HepG2 (cell line): Measurements from ENCODE around the gene ADH4. TPM values are rescaled to one million over a fixed set of nuclear protein-coding genes. Genes with fewer than 3 reads are reported as not detected.

ENCODE experiments used
- AKNA ChIP-seq: sonication (generic); formaldehyde crosslinking; IDR thresholded peaks from 2 replicates; pipeline ENCODE4 v1.4.0; 2020; ENCODE audit warnings: missing genetic modification reagents, borderline replicate concordance
- HNF4A ChIP-seq: sonication (generic); formaldehyde crosslinking; IDR thresholded peaks from 2 replicates; pipeline ENCODE4 v1.4.0; 2020; ENCODE audit warnings: missing genetic modification reagents
- MTF1 ChIP-seq: sonication (generic); formaldehyde crosslinking; IDR thresholded peaks from 2 replicates; pipeline ENCODE4 v1.5.0; 2020; ENCODE audit warnings: missing genetic modification reagents
- MZF1 ChIP-seq: sonication (generic); formaldehyde crosslinking; IDR thresholded peaks from 2 replicates; pipeline ENCODE4 v1.8.1; 2023; ENCODE audit warnings: mild to moderate bottlenecking, missing genetic modification reagents, borderline replicate concordance
- NCOA2 ChIP-seq: sonication (generic); formaldehyde crosslinking; IDR thresholded peaks from 2 replicates; pipeline ENCODE4 v1.8.0; 2022; ENCODE audit warnings: inconsistent platforms
- NFE2L1 ChIP-seq: sonication (generic); formaldehyde crosslinking; IDR thresholded peaks from 2 replicates; pipeline ENCODE4 v1.4.0; 2020; ENCODE audit warnings: missing genetic modification reagents, mild to moderate bottlenecking, borderline replicate concordance
- PLSCR1 ChIP-seq: sonication (generic); formaldehyde crosslinking; IDR thresholded peaks from 2 replicates; pipeline ENCODE4 v1.5.0; 2020; ENCODE audit warnings: missing genetic modification reagents, mild to moderate bottlenecking, borderline replicate concordance
- POGZ ChIP-seq: sonication (generic); formaldehyde crosslinking; IDR thresholded peaks from 2 replicates; pipeline ENCODE4 v1.4.0; 2020; ENCODE audit warnings: mild to moderate bottlenecking, missing genetic modification reagents
- PREB ChIP-seq: sonication (generic); formaldehyde crosslinking; IDR thresholded peaks from 2 replicates; pipeline ENCODE4 v1.4.0; 2020; ENCODE audit warnings: missing genetic modification reagents
- RELA ChIP-seq: sonication (generic); formaldehyde crosslinking; IDR thresholded peaks from 2 replicates; pipeline ENCODE4 v1.4.0; 2020; ENCODE audit warnings: missing genetic modification reagents
- SETDB1 ChIP-seq: sonication (generic); formaldehyde crosslinking; IDR thresholded peaks from 2 replicates; pipeline ENCODE4 v1.5.1; 2020; ENCODE audit warnings: missing genetic modification reagents, mild to moderate bottlenecking, borderline replicate concordance
- SPEN ChIP-seq: sonication (generic); formaldehyde crosslinking; IDR thresholded peaks from 2 replicates; pipeline ENCODE4 v1.5.1; 2020; ENCODE audit warnings: low read depth, mild to moderate bottlenecking, missing genetic modification reagents
- ZFP36L1 ChIP-seq: sonication (generic); formaldehyde crosslinking; IDR thresholded peaks from 2 replicates; pipeline ENCODE4 v1.8.0; 2022; ENCODE audit warnings: mild to moderate bottlenecking, missing genetic modification reagents, moderate library complexity
- ZNF282 ChIP-seq: fragments of 450-650 bp; IDR thresholded peaks from 2 replicates; pipeline ENCODE4 v1.6.1; 2018; ENCODE audit not compliant: partially characterized antibody
- ZNF296 ChIP-seq: sonication (generic); formaldehyde crosslinking; conservative IDR thresholded peaks from 2 replicates; pipeline ENCODE4 v1.5.0; 2020; ENCODE audit warnings: mild to moderate bottlenecking, missing genetic modification reagents
- ZNF670 ChIP-seq: sonication (generic); formaldehyde crosslinking; IDR thresholded peaks from 2 replicates; pipeline ENCODE4 v1.8.0; 2022; ENCODE audit warnings: mild to moderate bottlenecking, missing genetic modification reagents, borderline replicate concordance
- ZNF792 ChIP-seq: IDR thresholded peaks from 2 replicates; pipeline ENCODE4 v1.6.1; 2016
- polyA plus RNA-seq, 8 experiments: library from polyadenylated mRNA; depleted of rRNA in 3 of 8; stranded (reverse) in 7 of 8; unstranded in 1 of 8; fragments of >200 nt; fragmentation: Illumina TruSeq in 4 of 8; extraction: Trizol in 4 of 8; gene quantifications; 2 replicates each; pipeline versions ENCODE4 v1.2.1 to v1.2.3, GENCODE V29; 2011 to 2016; ENCODE audit warnings: low read depth in 4 of 8, missing spikeins in 1 of 8, mixed read lengths in 1 of 8; ENCODE audit not compliant: insufficient read depth in 1 of 8
- total RNA-seq, 5 experiments: library from RNA; depleted of rRNA; stranded (reverse); fragments of >200 nt; fragmentation: Illumina TruSeq; extraction: Trizol; gene quantifications; 2 replicates each; pipeline ENCODE4 v1.2.3, GENCODE V29; 2016; ENCODE audit warnings: low read depth in 1 of 5
- TF ChIP-seq, protein P1 (sequence below): sonication (generic); formaldehyde crosslinking; IDR thresholded peaks from 2 replicates; pipeline ENCODE4 v1.8.1; 2022; ENCODE audit warnings: mild to moderate bottlenecking, missing genetic modification reagents
- TF ChIP-seq, protein P2 (sequence below): IDR thresholded peaks from 2 replicates; pipeline ENCODE4 v1.6.1; 2016; ENCODE audit warnings: missing genetic modification reagents, missing compliant biosample characterization
- TF ChIP-seq, protein P3 (sequence below): sonication (generic); formaldehyde crosslinking; IDR thresholded peaks from 2 replicates; pipeline ENCODE4 v1.5.1; 2020; ENCODE audit warnings: mild to moderate bottlenecking, moderate library complexity, missing genetic modification reagents

Gene ADH4
- total and polyA plus RNA-seq, 2 of the 13 experiments (the other 11 are each of a cell fraction or from before 2014, with no cell fraction given) = 24.3 to 31.1 TPM

- TF ChIP-seq, protein P1, sequence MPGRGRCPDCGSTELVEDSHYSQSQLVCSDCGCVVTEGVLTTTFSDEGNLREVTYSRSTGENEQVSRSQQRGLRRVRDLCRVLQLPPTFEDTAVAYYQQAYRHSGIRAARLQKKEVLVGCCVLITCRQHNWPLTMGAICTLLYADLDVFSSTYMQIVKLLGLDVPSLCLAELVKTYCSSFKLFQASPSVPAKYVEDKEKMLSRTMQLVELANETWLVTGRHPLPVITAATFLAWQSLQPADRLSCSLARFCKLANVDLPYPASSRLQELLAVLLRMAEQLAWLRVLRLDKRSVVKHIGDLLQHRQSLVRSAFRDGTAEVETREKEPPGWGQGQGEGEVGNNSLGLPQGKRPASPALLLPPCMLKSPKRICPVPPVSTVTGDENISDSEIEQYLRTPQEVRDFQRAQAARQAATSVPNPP = no peak
- TF ChIP-seq ZNF282 (no peak), ZNF296 (CRISPR knock-in tag) (no peak), SPEN (CRISPR knock-in tag) (no peak), NFE2L1 (no peak), AKNA (CRISPR knock-in tag) (no peak), ZFP36L1 (CRISPR knock-in tag) (no peak), POGZ (0 out of 2 replicates have a peak, but pooled peaks have one; percentile 17), ZNF792 (CRISPR knock-in tag) (no peak), MZF1 (no peak), MTF1 (CRISPR knock-in tag) (no peak), NCOA2 (CRISPR knock-in tag) (0 out of 2 replicates have a peak, but pooled peaks have one; percentile 13), HNF4A (CRISPR knock-in tag) (peak; percentile 43; the same call in 1 of the 2 replicates), SETDB1 (CRISPR knock-in tag) (no peak), ZNF670 (CRISPR knock-in tag) (no peak), PREB (no peak), RELA (CRISPR knock-in tag) (no peak), PLSCR1 (CRISPR knock-in tag) (no peak)
- TF ChIP-seq, protein P2, sequence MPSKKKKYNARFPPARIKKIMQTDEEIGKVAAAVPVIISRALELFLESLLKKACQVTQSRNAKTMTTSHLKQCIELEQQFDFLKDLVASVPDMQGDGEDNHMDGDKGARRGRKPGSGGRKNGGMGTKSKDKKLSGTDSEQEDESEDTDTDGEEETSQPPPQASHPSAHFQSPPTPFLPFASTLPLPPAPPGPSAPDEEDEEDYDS = no peak
- TF ChIP-seq, protein P3, sequence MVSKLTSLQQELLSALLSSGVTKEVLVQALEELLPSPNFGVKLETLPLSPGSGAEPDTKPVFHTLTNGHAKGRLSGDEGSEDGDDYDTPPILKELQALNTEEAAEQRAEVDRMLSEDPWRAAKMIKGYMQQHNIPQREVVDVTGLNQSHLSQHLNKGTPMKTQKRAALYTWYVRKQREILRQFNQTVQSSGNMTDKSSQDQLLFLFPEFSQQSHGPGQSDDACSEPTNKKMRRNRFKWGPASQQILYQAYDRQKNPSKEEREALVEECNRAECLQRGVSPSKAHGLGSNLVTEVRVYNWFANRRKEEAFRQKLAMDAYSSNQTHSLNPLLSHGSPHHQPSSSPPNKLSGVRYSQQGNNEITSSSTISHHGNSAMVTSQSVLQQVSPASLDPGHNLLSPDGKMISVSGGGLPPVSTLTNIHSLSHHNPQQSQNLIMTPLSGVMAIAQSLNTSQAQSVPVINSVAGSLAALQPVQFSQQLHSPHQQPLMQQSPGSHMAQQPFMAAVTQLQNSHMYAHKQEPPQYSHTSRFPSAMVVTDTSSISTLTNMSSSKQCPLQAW = no peak
Observed at GRCh38 chr4:99166544-99166943, 22.4 kb upstream of the ADH4 start (continued).
